Stimulated activated CD8-positive, alpha-beta memory T cell treated with anti-CD3 and anti-CD28 coated beads, Interleukin-4, amount 100 ng/mL, for 4 hours (primary cell): ENCODE measurements around the gene PHTF2.

ENCODE experiments used
- DNase-seq, 2 donors: peaks; one replicate each; pipeline ENCODE4 v3.0.0-alpha.2; 2020; ENCODE audit warnings: low read depth in 2 of 2, low spot score in 1 of 2

The PHTF2 gene

GRCh38 chr7:77791956-77792355 lies 6.6 kb upstream of the PHTF2 start:
- DNase-seq = no peak

- no peak for DNase-seq
Observed at GRCh38 chr7:77794000-77794399, 4.6 kb upstream of the PHTF2 start.

DNA sequence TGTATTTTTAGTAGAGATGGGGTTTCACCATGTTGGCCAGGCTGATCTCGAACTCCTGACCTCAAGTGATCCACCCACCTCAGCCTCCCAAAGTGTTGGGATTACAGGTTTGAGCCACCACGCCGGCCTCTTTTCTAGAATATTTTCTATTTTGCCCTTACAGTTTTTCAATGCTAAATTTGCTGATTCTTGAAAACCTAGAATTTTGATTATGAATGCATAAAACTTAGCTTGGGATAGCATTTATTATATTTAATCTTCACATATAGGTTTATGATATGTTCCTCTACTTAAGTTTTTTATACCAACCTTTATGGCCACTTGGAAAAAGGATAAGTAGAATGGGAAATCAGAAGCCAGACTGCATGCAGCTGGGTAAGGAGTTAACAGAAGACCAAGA lies 2.5 kb upstream of the PHTF2 start:
- no peak for DNase-seq

- no peak for DNase-seq
Observed at GRCh38 chr7:77796960-77797359, 1.6 kb upstream of the PHTF2 start.

- DNase-seq = no peak
Observed at GRCh38 chr7:77797734-77798393, 709 bp upstream of the PHTF2 start.

DNA sequence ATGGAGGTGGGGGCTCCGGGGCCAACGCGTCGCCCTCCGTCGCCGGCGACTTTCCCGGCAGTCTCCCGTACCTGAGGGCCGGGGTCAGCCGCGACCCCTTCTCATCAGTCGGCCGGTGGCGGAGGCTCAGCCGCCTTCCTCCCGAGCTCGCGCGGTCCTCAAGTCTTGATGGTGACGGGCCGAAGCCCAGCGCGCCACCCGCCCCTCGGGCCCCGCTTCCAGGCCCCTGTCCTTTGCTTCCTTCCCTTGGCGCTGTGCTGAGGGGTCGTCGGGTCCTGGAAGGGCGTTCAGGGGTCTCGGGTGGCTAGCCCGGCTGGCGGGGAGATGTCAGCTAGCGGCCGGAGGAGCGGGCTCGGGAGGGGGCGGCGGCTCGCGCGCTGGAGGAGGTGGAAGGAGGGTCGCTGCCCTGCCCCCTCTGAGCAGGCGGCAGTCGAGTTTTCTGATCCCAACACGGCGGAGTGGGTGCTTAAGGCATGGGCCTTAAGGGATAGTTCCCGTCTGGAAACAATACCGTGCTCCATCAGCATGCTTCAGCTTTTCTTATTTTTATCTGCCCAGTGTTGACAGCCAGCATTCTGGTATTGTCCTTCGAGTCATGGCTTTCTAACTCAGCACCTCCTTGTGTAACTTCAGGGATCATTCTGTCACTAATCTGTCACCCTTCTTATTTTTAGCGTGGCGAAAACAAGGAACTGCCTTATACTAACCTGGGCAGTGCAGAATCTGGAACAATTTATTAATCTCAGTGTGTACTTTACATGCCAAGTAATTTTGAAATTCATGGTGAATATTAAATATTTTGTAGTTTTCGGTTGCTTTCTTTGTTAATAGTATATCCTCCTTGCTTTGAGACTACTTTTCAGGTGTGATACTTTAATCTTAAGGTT lies 748 bp downstream of the PHTF2 start:
- DNase-seq = no peak

GRCh38 chr7:77800158-77800557 lies 1.6 kb downstream of the PHTF2 start:
- DNase-seq = no peak

GRCh38 chr7:77800730-77801129 lies 2.2 kb downstream of the PHTF2 start:
- no peak for DNase-seq

DNA sequence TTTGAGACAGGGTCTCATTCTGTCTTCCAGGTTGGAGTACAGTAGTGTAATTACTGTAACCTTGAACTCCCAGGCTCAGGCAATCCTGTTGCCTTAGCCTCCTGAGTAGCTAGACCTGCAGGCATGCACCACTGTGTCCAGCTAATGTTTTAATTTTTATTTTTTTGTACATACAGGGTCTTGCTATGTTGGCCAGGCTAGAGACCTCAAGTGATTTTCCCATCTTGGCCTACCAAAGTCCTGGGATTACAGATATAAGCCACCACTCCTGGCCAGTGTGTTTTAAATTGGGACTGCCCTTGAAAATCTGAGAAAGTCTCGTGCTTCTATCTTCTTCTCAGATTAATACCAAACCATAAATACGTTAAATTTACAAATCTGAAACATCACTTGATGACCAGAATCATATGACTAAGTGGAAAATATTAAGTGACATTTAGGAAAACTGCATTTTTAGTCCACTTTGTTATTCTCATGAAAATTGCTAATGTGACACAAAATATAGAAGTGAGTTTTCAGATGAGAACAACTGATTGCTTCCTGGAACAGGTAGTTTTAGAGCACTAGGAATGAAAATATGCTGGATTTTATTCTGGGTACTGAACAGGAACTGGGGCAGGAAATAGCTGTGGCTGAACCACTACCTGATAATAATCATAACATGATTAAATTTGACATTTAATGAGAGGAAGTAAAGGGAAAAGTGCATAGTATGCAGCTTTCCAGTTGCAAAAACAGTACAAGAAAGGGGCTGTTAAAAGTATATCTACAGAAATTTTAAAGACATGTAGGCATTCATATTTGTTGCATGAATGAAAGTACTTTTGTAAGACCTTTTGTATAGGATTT lies 4.2 kb downstream of the PHTF2 start:
- DNase-seq = no peak

- no peak for DNase-seq
Observed at GRCh38 chr7:77806425-77806824, 7.9 kb downstream of the PHTF2 start.

- DNase-seq = no peak
Observed at GRCh38 chr7:77808517-77808916, 9.9 kb downstream of the PHTF2 start.

DNA sequence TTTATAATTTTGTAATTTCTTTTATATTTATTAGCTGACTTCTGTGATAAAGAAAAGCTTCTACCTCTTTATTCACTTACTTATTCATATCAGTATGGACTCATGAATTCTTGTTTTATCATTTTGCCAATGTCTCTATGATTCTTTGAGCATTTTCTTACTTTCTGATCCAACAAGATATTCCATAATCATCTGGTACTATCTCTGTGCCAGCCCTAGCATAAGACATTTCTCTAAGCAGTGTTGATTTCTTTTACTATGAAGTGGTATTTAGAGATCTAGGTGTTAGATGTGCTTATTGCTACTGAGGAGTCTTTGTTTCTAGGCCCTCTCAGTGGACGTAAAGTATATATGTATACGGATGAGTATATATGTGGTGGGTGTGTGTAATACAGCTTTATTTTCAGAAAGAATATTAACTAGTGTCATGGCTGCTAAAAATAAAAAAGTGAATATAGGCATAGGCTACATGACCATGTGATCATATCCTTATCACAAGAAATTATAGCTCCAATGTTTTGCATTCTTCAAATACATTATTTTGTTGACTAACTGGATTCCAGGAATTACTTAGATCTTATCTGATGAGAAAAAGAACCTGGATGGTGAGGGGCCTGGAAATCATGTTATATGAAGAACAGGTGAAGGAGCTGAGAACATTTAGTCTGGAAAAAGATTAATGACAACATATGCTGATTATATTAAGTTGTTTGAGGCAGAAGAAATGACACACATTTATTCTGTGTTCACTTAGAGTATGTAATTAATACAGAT lies 13.1 kb downstream of the PHTF2 start:
- no peak for DNase-seq

DNA sequence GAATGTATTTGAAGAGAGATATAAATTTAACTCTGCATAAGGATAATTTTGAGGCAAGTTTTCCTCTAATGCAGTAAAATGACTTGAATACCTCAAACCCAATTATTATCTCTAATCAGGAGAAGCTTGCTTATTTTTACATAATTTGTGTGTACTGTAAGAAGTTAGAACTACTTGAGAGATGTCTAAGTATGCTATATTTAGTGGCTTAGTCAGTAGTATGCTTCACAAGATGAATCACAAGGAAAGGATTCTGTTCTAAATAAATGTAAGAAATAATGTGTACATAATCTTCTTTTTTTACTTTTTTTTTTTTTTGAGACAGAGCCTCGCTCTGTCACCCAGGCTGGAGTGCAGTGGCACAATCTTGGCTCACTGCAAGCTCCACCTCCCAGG lies 13.7 kb downstream of the PHTF2 start:
- DNase-seq = no peak

- DNase-seq = no peak
Observed at GRCh38 chr7:77813180-77813579, 14.6 kb downstream of the PHTF2 start.

GRCh38 chr7:77819021-77819420 lies 20.4 kb downstream of the PHTF2 start:
- no peak for DNase-seq

- no peak for DNase-seq
Observed at GRCh38 chr7:77820967-77821366, 22.4 kb downstream of the PHTF2 start.

- no peak for DNase-seq
Observed at GRCh38 chr7:77822269-77822668, 23.7 kb downstream of the PHTF2 start.

DNA sequence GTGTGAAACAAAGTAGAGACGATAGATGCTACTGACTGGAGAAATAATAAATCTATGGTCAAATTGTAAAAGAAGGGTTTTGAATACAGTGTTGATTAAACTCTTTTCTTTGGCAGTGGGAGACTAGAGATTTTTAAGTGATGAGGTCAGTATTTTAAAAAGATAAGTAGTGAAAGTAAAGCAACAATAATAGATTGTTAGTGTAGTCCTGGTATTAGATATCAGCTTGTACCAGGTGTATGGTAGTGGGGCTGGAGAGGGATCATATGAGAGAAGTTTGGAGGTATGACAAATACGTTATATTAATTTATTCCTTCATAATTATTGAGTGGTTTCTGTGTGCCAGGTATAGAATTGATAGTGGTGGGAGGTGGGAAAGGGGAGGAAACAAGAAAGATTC lies 25.2 kb downstream of the PHTF2 start:
- no peak for DNase-seq

GRCh38 chr7:77824636-77825035 lies 26.1 kb downstream of the PHTF2 start:
- DNase-seq = no peak

DNA sequence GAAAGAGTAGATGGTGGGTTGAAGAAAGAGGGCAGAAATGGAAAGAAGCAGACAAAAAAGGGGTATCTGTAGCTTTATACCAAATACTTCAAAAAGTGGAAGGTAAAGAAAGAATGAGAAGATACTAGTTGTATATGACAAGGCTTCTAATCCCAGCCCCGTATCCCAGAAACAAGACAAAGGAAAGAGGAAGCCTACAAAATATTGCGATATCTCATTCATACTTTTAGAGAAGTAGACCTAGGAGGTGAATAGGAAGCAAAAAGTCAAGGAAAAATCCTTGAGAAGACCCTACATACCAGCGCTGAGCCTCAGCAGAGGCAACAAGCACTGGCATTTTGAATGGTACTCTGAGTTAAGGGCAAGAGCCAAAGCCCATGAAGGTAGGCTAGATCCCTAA lies 26.6 kb downstream of the PHTF2 start:
- DNase-seq = no peak

DNA sequence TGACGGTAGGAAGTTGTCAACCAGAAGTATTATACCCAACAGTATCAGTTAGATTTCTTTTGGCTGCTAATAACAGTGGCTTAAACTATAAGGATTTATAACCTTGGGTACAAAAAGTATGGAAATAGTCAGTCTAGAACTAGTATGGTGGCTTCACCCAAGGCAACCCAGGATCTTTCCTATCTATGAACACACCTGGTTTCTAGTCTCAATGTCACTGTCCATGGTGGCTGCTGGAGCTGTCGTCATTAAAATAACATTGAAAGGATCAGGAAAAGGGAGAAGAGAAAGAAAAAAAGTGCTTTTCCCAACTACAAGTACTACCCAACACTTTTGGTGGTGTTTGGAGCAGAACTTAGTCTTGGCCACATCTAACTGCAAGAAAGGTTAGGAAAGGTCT lies 27.7 kb downstream of the PHTF2 start:
- no peak for DNase-seq
